Endothelial cell of umbilical vein (primary cell): Measurements from ENCODE around the gene NCAPG2.

Experiments
- CTCF ChIP-seq, 2 donors: IDR thresholded peaks; 1 replicate in 1 of 2; 2 replicates in 1 of 2; pipeline ENCODE4 v1.5.1; 2011; ENCODE audit warnings: low read length in 2 of 2, mild to moderate bottlenecking in 2 of 2, moderate library complexity in 2 of 2, control low read depth in 1 of 2, inconsistent platforms in 1 of 2, low read depth in 1 of 2; ENCODE audit not compliant: insufficient read depth in 1 of 2; ENCODE audit errors: extremely low read depth in 1 of 2
- EZH2 ChIP-seq: IDR thresholded peaks from 2 replicates; pipeline ENCODE4 v1.6.1; 2012; ENCODE audit warnings: borderline replicate concordance, low read depth, mild to moderate bottlenecking, moderate library complexity, low read length, inconsistent platforms; ENCODE audit not compliant: severe bottlenecking
- JUN ChIP-seq: IDR thresholded peaks from 2 replicates; pipeline ENCODE4 v1.6.1; 2011; ENCODE audit warnings: borderline replicate concordance, low read depth; ENCODE audit not compliant: insufficient read length, insufficient read depth
- MAX ChIP-seq: IDR thresholded peaks from 2 replicates; pipeline ENCODE4 v1.6.1; 2011; ENCODE audit not compliant: insufficient read depth, insufficient read length
- POLR2A ChIP-seq: IDR thresholded peaks from 2 replicates; pipeline ENCODE4 v1.6.1; 2012; ENCODE audit warnings: low read depth, mild to moderate bottlenecking, control low read depth, low read length
- POLR2AphosphoS5 ChIP-seq: IDR thresholded peaks from 2 replicates; pipeline ENCODE4 v1.6.1; 2012; ENCODE audit warnings: low read depth, mild to moderate bottlenecking, control low read depth, low read length, moderate library complexity; ENCODE audit not compliant: insufficient read depth

- no peak for TF ChIP-seq POLR2A
- TF ChIP-seq EZH2: no peak
- no peak for TF ChIP-seq CTCF (IDR thresholded peaks at IDR 0.05; ENCODE audit: extremely low read depth in 1 of 2, insufficient read depth in 1 of 2, low read depth in 1 of 2, low read length in 2 of 2)
- no peak for TF ChIP-seq MAX
- TF ChIP-seq JUN: no peak
- no peak for TF ChIP-seq POLR2AphosphoS5
Observed at GRCh38 chr7:158728911-158729645, 24.5 kb upstream of the NCAPG2 start.
